SK-N-SH treated with all-trans-retinoic acid at 6 μM for 48 hours (cell line): ENCODE results near the gene ZNF880.

ENCODE experiments used
- ARNTL ChIP-seq: fragments of 450-650 bp; formaldehyde crosslinking; IDR thresholded peaks from 2 replicates; pipeline ENCODE4 v1.5.0; 2020; ENCODE audit warnings: low read depth, mild to moderate bottlenecking, moderate library complexity, borderline replicate concordance
- BACH2 ChIP-seq: fragments of 250-450 bp; sonication (Bioruptor Pico); IDR thresholded peaks from 2 replicates; pipeline ENCODE4 v1.9.0; 2021; ENCODE audit warnings: mild to moderate bottlenecking, borderline replicate concordance
- ESRRG ChIP-seq: fragments of 250-450 bp; sonication (Bioruptor Pico); IDR thresholded peaks from 2 replicates; pipeline ENCODE4 v1.6.1; 2021; ENCODE audit warnings: mild to moderate bottlenecking
- GLIS3 ChIP-seq: fragments of 250-450 bp; sonication (Bioruptor Pico); IDR thresholded peaks from 2 replicates; pipeline ENCODE4 v1.5.0; 2020; ENCODE audit warnings: mild to moderate bottlenecking, moderate library complexity
- OSR1 ChIP-seq: fragments of 250-450 bp; sonication (Bioruptor Pico); IDR thresholded peaks from 2 replicates; pipeline ENCODE4 v1.8.0; 2022; ENCODE audit warnings: moderate library complexity, mild to moderate bottlenecking, inconsistent platforms
- RARB ChIP-seq: fragments of 250-450 bp; sonication (Bioruptor Pico); IDR thresholded peaks from 2 replicates; pipeline ENCODE4 v1.8.0; 2021; ENCODE audit warnings: mild to moderate bottlenecking, moderate library complexity
- SNAI2 ChIP-seq: fragments of 250-450 bp; sonication (Bioruptor Pico); IDR thresholded peaks from 2 replicates; pipeline ENCODE4 v1.5.0; 2020; ENCODE audit warnings: mild to moderate bottlenecking, moderate library complexity
- TOX ChIP-seq: fragments of 250-450 bp; sonication (Bioruptor Pico); IDR thresholded peaks from 2 replicates; pipeline ENCODE4 v1.8.0; 2021; ENCODE audit warnings: mild to moderate bottlenecking, moderate library complexity, borderline replicate concordance
- ZFP30 ChIP-seq: fragments of 450-650 bp; formaldehyde crosslinking; IDR thresholded peaks from 2 replicates; pipeline ENCODE4 v1.5.0; 2022; ENCODE audit warnings: mild to moderate bottlenecking, moderate library complexity
- ZNF70 ChIP-seq: fragments of 450-650 bp; formaldehyde crosslinking; IDR thresholded peaks from 2 replicates; pipeline ENCODE4 v1.5.0; 2020; ENCODE audit warnings: mild to moderate bottlenecking, moderate library complexity
- ZNF8 ChIP-seq: fragments of 450-650 bp; formaldehyde crosslinking; IDR thresholded peaks from 2 replicates; pipeline ENCODE4 v1.5.0; 2020; ENCODE audit warnings: mild to moderate bottlenecking, moderate library complexity
- TF ChIP-seq, protein P1 (sequence below): fragments of 250-450 bp; sonication (Bioruptor Pico); IDR thresholded peaks from 2 replicates; pipeline ENCODE4 v1.5.1; 2020; ENCODE audit warnings: low read depth, mild to moderate bottlenecking, moderate library complexity
- TF ChIP-seq, protein P2 (sequence below): fragments of 250-450 bp; sonication (Bioruptor Pico); IDR thresholded peaks from 2 replicates; pipeline ENCODE4 v1.8.0; 2020; ENCODE audit warnings: mild to moderate bottlenecking, moderate library complexity, borderline replicate concordance

DNA sequence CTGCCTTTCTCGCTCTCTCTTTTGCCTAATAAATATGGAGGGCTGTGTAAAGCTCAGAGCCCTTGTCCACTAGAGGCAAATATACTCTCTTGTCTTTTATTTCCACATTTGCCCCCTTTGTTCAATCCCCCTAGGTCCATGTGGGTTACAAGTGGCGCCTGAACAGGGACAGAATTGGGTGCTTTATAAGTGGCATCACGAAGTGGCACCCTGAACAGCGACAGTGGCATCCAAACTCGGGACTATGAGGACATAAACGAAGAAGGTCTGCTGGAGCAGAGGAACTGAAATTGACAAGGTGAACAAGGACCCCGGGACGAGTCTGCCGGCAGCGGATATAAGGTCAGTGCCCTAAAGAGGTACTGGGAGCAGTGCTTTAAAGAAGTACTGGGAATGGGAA, 38.0 kb upstream of the ZNF880 start:
- TF ChIP-seq SNAI2 (no peak), BACH2 (CRISPR knock-in tag) (no peak), OSR1 (no peak), ZNF8 (CRISPR knock-in tag) (no peak), GLIS3 (CRISPR knock-in tag) (no peak), TOX (no peak), RARB (CRISPR knock-in tag) (no peak), ZNF70 (CRISPR knock-in tag) (no peak), ESRRG (no peak), ARNTL (CRISPR knock-in tag) (no peak), ZFP30 (no peak)
- TF ChIP-seq, protein P1, sequence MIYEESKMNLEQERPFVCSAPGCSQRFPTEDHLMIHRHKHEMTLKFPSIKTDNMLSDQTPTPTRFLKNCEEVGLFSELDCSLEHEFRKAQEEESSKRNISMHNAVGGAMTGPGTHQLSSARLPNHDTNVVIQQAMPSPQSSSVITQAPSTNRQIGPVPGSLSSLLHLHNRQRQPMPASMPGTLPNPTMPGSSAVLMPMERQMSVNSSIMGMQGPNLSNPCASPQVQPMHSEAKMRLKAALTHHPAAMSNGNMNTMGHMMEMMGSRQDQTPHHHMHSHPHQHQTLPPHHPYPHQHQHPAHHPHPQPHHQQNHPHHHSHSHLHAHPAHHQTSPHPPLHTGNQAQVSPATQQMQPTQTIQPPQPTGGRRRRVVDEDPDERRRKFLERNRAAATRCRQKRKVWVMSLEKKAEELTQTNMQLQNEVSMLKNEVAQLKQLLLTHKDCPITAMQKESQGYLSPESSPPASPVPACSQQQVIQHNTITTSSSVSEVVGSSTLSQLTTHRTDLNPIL (CRISPR knock-in tag), result no peak
- TF ChIP-seq, protein P2, sequence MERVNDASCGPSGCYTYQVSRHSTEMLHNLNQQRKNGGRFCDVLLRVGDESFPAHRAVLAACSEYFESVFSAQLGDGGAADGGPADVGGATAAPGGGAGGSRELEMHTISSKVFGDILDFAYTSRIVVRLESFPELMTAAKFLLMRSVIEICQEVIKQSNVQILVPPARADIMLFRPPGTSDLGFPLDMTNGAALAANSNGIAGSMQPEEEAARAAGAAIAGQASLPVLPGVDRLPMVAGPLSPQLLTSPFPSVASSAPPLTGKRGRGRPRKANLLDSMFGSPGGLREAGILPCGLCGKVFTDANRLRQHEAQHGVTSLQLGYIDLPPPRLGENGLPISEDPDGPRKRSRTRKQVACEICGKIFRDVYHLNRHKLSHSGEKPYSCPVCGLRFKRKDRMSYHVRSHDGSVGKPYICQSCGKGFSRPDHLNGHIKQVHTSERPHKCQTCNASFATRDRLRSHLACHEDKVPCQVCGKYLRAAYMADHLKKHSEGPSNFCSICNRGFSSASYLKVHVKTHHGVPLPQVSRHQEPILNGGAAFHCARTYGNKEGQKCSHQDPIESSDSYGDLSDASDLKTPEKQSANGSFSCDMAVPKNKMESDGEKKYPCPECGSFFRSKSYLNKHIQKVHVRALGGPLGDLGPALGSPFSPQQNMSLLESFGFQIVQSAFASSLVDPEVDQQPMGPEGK (CRISPR knock-in tag), result no peak
